ENCODE measurements around the gene EXOC6B.

DNA sequence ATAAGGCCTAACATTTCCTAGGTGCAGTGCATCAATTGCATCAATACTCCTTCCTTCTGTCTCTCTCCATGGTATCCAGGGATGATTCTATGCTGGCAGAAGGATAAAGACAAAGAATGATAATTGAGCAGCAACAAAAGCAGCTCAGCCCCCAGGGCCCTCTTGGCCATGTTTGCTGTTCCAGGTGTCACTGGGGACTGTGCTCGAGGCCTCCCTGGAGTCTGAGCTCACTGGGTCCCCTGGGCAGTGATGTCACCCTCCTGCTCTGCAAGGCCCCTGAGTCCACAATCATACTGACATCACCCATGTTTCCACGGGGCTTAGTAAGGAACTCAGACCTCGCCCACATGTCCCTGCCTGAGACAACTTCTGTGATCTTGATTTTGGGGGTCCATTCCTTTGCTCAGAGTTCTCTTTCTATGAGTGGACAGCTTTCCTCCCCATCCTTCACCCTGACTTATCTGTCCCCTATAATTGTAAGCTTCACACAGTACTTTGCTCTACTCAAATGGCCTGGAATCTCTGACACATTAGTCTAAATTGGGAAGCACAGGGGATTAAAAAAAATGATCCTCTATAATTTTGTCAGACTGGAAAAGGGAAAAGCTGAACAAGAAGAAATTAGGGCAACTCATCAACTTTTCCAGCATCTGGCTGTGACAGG, 15.8 kb upstream of the EXOC6B start:
- no peak for TF ChIP-seq EZH2 (IDR thresholded peaks at IDR 0.05; ENCODE audit: low read depth, low read length, severe bottlenecking)
- TF ChIP-seq, protein P1, sequence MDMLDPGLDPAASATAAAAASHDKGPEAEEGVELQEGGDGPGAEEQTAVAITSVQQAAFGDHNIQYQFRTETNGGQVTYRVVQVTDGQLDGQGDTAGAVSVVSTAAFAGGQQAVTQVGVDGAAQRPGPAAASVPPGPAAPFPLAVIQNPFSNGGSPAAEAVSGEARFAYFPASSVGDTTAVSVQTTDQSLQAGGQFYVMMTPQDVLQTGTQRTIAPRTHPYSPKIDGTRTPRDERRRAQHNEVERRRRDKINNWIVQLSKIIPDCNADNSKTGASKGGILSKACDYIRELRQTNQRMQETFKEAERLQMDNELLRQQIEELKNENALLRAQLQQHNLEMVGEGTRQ (IDR thresholded peaks at IDR 0.05; ENCODE audit: low read length): no peak
- TF ChIP-seq POLR2A (IDR thresholded peaks at IDR 0.05; ENCODE audit: control extremely low read depth in 1 of 2, low read depth in 2 of 2, low read length in 2 of 2): no peak
- TF ChIP-seq, protein P2, sequence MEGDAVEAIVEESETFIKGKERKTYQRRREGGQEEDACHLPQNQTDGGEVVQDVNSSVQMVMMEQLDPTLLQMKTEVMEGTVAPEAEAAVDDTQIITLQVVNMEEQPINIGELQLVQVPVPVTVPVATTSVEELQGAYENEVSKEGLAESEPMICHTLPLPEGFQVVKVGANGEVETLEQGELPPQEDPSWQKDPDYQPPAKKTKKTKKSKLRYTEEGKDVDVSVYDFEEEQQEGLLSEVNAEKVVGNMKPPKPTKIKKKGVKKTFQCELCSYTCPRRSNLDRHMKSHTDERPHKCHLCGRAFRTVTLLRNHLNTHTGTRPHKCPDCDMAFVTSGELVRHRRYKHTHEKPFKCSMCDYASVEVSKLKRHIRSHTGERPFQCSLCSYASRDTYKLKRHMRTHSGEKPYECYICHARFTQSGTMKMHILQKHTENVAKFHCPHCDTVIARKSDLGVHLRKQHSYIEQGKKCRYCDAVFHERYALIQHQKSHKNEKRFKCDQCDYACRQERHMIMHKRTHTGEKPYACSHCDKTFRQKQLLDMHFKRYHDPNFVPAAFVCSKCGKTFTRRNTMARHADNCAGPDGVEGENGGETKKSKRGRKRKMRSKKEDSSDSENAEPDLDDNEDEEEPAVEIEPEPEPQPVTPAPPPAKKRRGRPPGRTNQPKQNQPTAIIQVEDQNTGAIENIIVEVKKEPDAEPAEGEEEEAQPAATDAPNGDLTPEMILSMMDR (IDR thresholded peaks at IDR 0.05; ENCODE audit: control extremely low read depth in 1 of 3, insufficient read depth in 1 of 3, low read depth in 1 of 3, low read length in 3 of 3): no peak
- no peak for TF ChIP-seq EP300 (IDR thresholded peaks at IDR 0.05; ENCODE audit: borderline replicate concordance in 1 of 2, low read depth in 2 of 2, low read length in 2 of 2)
- no peak for TF ChIP-seq RAD21 (IDR thresholded peaks at IDR 0.05 in 1 of 2, conservative IDR thresholded peaks at IDR 0.05 in 1 of 2; ENCODE audit: low read depth in 2 of 2, low read length in 2 of 2)
- TF ChIP-seq, protein P3, sequence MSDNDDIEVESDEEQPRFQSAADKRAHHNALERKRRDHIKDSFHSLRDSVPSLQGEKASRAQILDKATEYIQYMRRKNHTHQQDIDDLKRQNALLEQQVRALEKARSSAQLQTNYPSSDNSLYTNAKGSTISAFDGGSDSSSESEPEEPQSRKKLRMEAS (IDR thresholded peaks at IDR 0.05): no peak
- no peak for TF ChIP-seq TAF1 (IDR thresholded peaks at IDR 0.05; ENCODE audit: low read depth, low read length)
- TF ChIP-seq RXRA (IDR thresholded peaks at IDR 0.05; ENCODE audit: insufficient read depth, low read depth, low read length): no peak
- no peak for TF ChIP-seq POU5F1 (IDR thresholded peaks at IDR 0.05; ENCODE audit: low read depth, low read length)
